HG03175 (cell line): Measurements from ENCODE around the gene SAMD4A.
"Not testable (repeated sequence)": the region's sequence is repeated elsewhere in the genome, so short reads cannot be mapped to it uniquely, and the experiment has no call there.

ENCODE experiments used
- ATAC-seq: cut with Tn5 transposase; IDR thresholded peaks from one replicate; pipeline ENCODE4 v1.9.1; 2021; ENCODE audit warnings: mild to moderate bottlenecking, moderate library complexity; ENCODE audit not compliant: unreplicated experiment

SAMD4A gene

GRCh38 chr14:54791001-54791400 is 224.1 kb downstream of the SAMD4A start:
- no peak for ATAC-seq

GRCh38 chr14:54792288-54792687 is 225.4 kb downstream of the SAMD4A start:
- ATAC-seq = no peak

- ATAC-seq = no peak
Observed at GRCh38 chr14:54794159-54794558, 227.2 kb downstream of the SAMD4A start.

GRCh38 chr14:54794796-54795195 is 227.9 kb downstream of the SAMD4A start:
- no peak for ATAC-seq

DNA sequence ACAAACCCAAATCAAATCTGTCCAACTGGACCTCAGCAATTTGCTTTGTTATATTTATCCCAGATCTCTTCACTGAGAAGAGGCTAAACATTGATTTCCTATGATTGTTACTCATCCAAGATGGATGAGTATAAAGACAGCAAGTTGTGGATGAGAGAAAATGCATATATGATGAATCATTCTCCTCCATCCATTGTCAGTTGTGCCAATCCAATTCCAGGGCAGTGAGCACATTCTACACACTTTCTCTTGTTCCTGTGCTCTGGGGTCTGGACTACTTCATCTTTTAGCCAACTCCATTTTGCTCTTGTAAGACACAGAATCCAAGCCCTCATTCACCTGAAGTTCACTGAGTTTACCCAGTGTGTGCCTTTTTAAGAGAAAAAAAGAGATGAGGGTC is 230.0 kb downstream of the SAMD4A start:
- ATAC-seq = no peak

GRCh38 chr14:54797556-54797955 is 230.6 kb downstream of the SAMD4A start:
- ATAC-seq = no peak

DNA sequence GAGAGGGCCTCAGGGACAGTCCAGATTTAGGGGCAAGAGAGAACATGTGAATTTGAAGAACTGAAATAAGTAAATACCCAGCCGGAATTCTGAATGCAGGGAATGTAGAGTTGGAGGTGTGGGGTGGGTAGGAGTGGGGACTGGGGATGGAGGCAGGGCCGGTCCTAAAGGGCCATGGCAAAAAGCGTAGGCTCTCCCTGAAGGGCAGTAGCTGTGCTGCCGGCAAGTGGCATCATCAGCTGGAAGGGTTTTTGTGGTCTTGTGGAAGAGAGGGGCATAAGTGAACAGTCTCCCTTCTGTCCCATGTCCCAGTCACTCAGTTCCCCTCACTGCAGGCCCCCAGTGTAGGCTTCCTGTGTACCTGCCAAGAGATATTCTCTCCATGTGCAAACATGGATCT is 231.1 kb downstream of the SAMD4A start:
- no peak for ATAC-seq

GRCh38 chr14:54798465-54799124 is 231.7 kb downstream of the SAMD4A start:
- no peak for ATAC-seq

- not testable (repeated sequence) for ATAC-seq
Observed at GRCh38 chr14:54801482-54801881, 234.6 kb downstream of the SAMD4A start.

GRCh38 chr14:54803396-54803795 is 236.5 kb downstream of the SAMD4A start:
- no peak for ATAC-seq

GRCh38 chr14:54803926-54804537 is 237.1 kb downstream of the SAMD4A start:
- no peak for ATAC-seq

GRCh38 chr14:54804538-54805041 is 237.7 kb downstream of the SAMD4A start:
- no peak for ATAC-seq

GRCh38 chr14:54805070-54805444 is 238.1 kb downstream of the SAMD4A start:
- no peak for ATAC-seq

- peak; percentile 72 for ATAC-seq
Observed at GRCh38 chr14:54805445-54806322, 238.8 kb downstream of the SAMD4A start.

- ATAC-seq = no peak
Observed at GRCh38 chr14:54806616-54807015, 239.7 kb downstream of the SAMD4A start.

GRCh38 chr14:54807428-54807827 is 240.5 kb downstream of the SAMD4A start:
- ATAC-seq = no peak

GRCh38 chr14:54807881-54808280 is 241.0 kb downstream of the SAMD4A start:
- ATAC-seq = no peak

DNA sequence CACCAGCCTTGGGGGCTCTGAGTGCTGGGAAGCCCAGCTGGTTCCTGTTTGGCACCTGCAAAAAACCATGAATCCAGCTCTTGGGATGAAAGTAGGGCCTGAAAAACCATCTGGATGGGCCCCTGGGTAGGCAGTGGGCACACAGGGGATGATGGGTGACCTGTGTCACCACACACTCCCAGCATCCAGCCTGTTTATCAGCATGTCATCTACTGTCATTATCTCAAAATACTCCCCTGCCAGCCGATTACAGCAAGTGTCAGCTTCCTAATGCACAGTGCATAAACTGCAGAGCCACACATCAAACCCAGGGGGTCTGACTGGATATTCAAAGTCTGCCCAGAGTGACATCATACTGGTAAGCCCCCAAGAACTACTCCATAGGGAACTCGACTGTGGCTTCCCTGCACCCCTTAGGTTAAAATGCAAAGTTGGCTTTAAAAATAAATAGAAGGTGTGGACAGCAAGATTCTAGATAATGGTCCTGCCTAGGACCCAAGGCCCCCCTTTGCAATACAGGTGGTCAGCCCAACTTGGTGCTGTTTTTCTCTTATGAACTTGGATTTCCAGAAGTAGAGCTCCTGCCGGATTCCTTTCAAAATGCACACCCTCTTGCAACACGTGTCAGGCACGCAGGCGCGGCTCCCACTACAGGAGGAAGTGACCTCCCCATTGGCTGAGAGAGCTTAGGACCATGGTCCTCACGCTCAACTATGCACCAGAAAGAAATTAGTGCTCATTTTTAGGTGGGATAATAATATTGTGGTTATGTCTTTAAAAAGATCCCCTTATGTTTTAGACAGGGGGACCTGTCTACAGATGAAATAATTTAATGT is 241.6 kb downstream of the SAMD4A start:
- no peak for ATAC-seq

- ATAC-seq = no peak
Observed at GRCh38 chr14:54809767-54810166, 242.8 kb downstream of the SAMD4A start.

DNA sequence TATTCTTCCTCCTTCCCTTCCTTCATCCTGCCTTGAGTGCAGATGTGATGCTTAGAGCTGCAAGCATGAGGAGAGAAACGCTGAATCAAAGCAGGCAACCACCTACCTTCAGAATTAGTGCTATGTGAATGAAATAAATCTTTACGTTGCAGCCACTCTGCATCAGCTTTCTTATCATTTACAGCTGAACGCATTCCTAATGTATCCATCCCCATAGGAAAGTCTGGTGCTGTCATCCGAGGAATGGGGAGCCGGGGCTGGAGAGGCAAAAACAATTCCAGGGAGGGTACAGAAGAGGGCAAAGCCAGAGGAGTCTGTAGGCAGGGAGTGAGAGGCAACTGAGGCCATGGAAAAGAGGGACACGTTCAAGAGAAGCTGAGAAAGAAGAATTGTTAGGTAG is 245.7 kb downstream of the SAMD4A start:
- ATAC-seq = no peak

DNA sequence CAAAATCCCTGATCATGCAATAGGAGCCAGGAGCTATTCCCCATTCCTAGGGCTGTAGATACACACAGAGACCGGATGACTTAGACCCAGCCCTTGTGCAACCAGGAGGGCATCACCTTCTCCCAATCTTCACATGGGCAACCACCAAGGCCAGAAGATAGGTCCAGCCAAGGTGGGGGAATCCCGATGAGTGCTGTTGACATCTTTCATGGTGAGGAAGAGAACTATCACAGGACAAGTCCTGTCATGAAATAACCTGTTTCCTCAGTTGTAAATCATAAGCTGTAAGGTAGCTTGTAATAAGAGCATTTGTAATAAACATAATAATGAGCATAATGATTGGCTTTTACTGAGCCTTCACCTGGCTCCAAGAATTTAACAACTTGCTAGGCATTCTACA is 246.2 kb downstream of the SAMD4A start:
- ATAC-seq = no peak
